Neutrophil (primary cell): ENCODE measurements around the gene SPG11.

Experiments used
- H3K27ac ChIP-seq: fragments of 200-600 bp; sonication (generic); 2 replicates; pipeline ENCODE4 v1.5.1; 2016; ENCODE audit warnings: mild to moderate bottlenecking, moderate library complexity
- H3K27me3 ChIP-seq: fragments of 200-600 bp; sonication (generic); 2 replicates; pipeline ENCODE4 v1.6.0; 2016; ENCODE audit warnings: mild to moderate bottlenecking
- H3K36me3 ChIP-seq: fragments of 200-600 bp; sonication (generic); 2 replicates; pipeline ENCODE4 v1.5.1; 2017
- H3K4me1 ChIP-seq, 2 experiments: fragments of 200-600 bp in 1 of 2; sonication (generic) in 1 of 2; 1 replicate in 1 of 2; 2 replicates in 1 of 2; pipeline versions ENCODE4 v1.5.1 to v1.6.1; 2013 to 2016; ENCODE audit warnings: low read depth in 1 of 2, low read length in 1 of 2, mild to moderate bottlenecking in 1 of 2, moderate library complexity in 1 of 2; ENCODE audit not compliant: control insufficient read depth in 1 of 2, insufficient read depth in 1 of 2
- H3K4me3 ChIP-seq, 2 experiments: fragments of 200-600 bp in 1 of 2; sonication (generic) in 1 of 2; 1 replicate in 1 of 2; 2 replicates in 1 of 2; pipeline ENCODE4 v1.5.1; 2013 to 2016; ENCODE audit warnings: low read depth in 1 of 2, low read length in 1 of 2, mild to moderate bottlenecking in 1 of 2, moderate library complexity in 1 of 2
- H3K9me3 ChIP-seq: fragments of 200-600 bp; sonication (generic); 2 replicates; pipeline ENCODE4 v1.5.1; 2016
- TF ChIP-seq, protein P1 (sequence below): fragments of 200-600 bp; sonication (generic); IDR thresholded peaks from 2 replicates; pipeline ENCODE4 v1.5.1; 2016; ENCODE audit warnings: antibody characterized with exemption

The SPG11 gene

GRCh38 chr15:44516436-44516835 lies 147.0 kb downstream of the SPG11 start:
- Histone ChIP-seq H3K4me3 (no peak overlapping the region), H3K4me1 (no peaks in the 10 kb centered on the region), H3K27me3 (no peaks in the 10 kb centered on the region), H3K36me3 (peaks cover 20% of the 10 kb centered on the region), H3K27ac (no peak overlapping the region), H3K9me3 (no peaks in the 10 kb centered on the region)
- TF ChIP-seq, protein P1, sequence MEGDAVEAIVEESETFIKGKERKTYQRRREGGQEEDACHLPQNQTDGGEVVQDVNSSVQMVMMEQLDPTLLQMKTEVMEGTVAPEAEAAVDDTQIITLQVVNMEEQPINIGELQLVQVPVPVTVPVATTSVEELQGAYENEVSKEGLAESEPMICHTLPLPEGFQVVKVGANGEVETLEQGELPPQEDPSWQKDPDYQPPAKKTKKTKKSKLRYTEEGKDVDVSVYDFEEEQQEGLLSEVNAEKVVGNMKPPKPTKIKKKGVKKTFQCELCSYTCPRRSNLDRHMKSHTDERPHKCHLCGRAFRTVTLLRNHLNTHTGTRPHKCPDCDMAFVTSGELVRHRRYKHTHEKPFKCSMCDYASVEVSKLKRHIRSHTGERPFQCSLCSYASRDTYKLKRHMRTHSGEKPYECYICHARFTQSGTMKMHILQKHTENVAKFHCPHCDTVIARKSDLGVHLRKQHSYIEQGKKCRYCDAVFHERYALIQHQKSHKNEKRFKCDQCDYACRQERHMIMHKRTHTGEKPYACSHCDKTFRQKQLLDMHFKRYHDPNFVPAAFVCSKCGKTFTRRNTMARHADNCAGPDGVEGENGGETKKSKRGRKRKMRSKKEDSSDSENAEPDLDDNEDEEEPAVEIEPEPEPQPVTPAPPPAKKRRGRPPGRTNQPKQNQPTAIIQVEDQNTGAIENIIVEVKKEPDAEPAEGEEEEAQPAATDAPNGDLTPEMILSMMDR, result no peak
